CD14-positive monocyte (primary cell): ENCODE measurements around the gene ACTA1. TPM values are rescaled to one million over a fixed set of nuclear protein-coding genes. Genes with fewer than 3 reads are reported as not detected.
"Not testable (repeated sequence)": the region's sequence is repeated elsewhere in the genome, so short reads cannot be mapped to it uniquely, and the experiment has no call there.

Experiments
- DNase-seq, 3 donors: peaks; one replicate each; pipeline ENCODE4 v3.0.0-alpha.2; 2011 to 2022
- H2AFZ ChIP-seq: 2 replicates; pipeline ENCODE4 v1.6.0; 2012; ENCODE audit warnings: mild to moderate bottlenecking, low read depth, low read length, inconsistent platforms; ENCODE audit not compliant: insufficient read depth, poor library complexity, severe bottlenecking
- H3K27ac ChIP-seq, 2 donors: 1 replicate in 1 of 2; 2 replicates in 1 of 2; pipeline ENCODE4 v1.5.1; 2012 to 2013; ENCODE audit warnings: low read length in 2 of 2, control low read depth in 1 of 2, inconsistent platforms in 1 of 2, low read depth in 1 of 2, mild to moderate bottlenecking in 1 of 2
- H3K27me3 ChIP-seq, 2 donors: one replicate each; pipeline versions ENCODE4 v1.6.0 to v1.6.1; 2011 to 2013; ENCODE audit warnings: low read length in 2 of 2; ENCODE audit not compliant: control insufficient read depth in 2 of 2, insufficient read depth in 2 of 2
- H3K36me3 ChIP-seq, 2 donors: replicated peaks in 1 of 2; 1 replicate in 1 of 2; 2 replicates in 1 of 2; pipeline versions ENCODE4 v1.5.1 to v1.6.1; 2012 to 2013; ENCODE audit warnings: low read length in 2 of 2, control low read depth in 1 of 2, inconsistent platforms in 1 of 2, mild to moderate bottlenecking in 1 of 2; ENCODE audit not compliant: insufficient read depth in 2 of 2, control insufficient read depth in 1 of 2
- H3K4me1 ChIP-seq, 2 donors: 1 replicate in 1 of 2; 2 replicates in 1 of 2; pipeline versions ENCODE4 v1.5.1 to v1.6.1; 2012 to 2013; ENCODE audit warnings: low read length in 2 of 2, control low read depth in 1 of 2, inconsistent platforms in 1 of 2, mild to moderate bottlenecking in 1 of 2, moderate library complexity in 1 of 2; ENCODE audit not compliant: insufficient read depth in 2 of 2, control insufficient read depth in 1 of 2
- H3K4me2 ChIP-seq: replicated peaks from 2 replicates; pipeline ENCODE3; 2012; ENCODE audit warnings: low read length, moderate library complexity, mild to moderate bottlenecking; ENCODE audit not compliant: poor library complexity, severe bottlenecking; ENCODE audit errors: extremely low read depth
- H3K4me3 ChIP-seq, 3 experiments: fragments of 200-600 bp in 1 of 3; sonication (generic) in 1 of 3; replicated peaks in 1 of 3; 1 replicate in 2 of 3; 2 replicates in 1 of 3; pipeline ENCODE4 v1.5.1; 2011 to 2013; ENCODE audit warnings: low read length in 3 of 3, mild to moderate bottlenecking in 3 of 3, control low read depth in 2 of 3, low read depth in 2 of 3, inconsistent platforms in 1 of 3, moderate library complexity in 1 of 3
- H3K79me2 ChIP-seq: 2 replicates; pipeline ENCODE4 v1.6.0; 2012; ENCODE audit warnings: mild to moderate bottlenecking, control low read depth, inconsistent platforms, low read length, moderate library complexity; ENCODE audit not compliant: insufficient read depth
- H3K9ac ChIP-seq: 2 replicates; pipeline ENCODE4 v1.6.0; 2017; ENCODE audit warnings: low read length, mild to moderate bottlenecking; ENCODE audit not compliant: insufficient read depth, poor library complexity, severe bottlenecking
- H3K9me3 ChIP-seq, 2 donors: replicated peaks in 1 of 2; 1 replicate in 1 of 2; 2 replicates in 1 of 2; pipeline versions ENCODE4 v1.5.1 to v1.6.1; 2012 to 2013; ENCODE audit warnings: low read length in 2 of 2, control low read depth in 1 of 2; ENCODE audit not compliant: control insufficient read depth in 1 of 2, insufficient read depth in 1 of 2
- H4K20me1 ChIP-seq: 2 replicates; pipeline ENCODE4 v1.6.0; 2012; ENCODE audit warnings: mild to moderate bottlenecking, low read length, control low read depth, moderate library complexity; ENCODE audit not compliant: insufficient read depth
- H3K27ac Mint-ChIP-seq, 7 donors: one replicate each; pipeline ENCODE4 v1.8.0; 2020; ENCODE audit warnings: mild to moderate bottlenecking in 7 of 7, mixed read lengths in 7 of 7, moderate library complexity in 6 of 7, inconsistent platforms in 2 of 7
- H3K27me3 Mint-ChIP-seq, 3 donors: one replicate each; pipeline ENCODE4 v1.8.0; 2021 to 2022; ENCODE audit warnings: low read depth in 3 of 3, mild to moderate bottlenecking in 3 of 3, mixed read lengths in 3 of 3, moderate library complexity in 3 of 3, inconsistent platforms in 1 of 3
- H3K36me3 Mint-ChIP-seq, 2 donors: one replicate each; pipeline ENCODE4 v1.8.0; 2020; ENCODE audit warnings: mixed read lengths in 2 of 2, inconsistent platforms in 1 of 2, mild to moderate bottlenecking in 1 of 2
- H3K4me1 Mint-ChIP-seq: one replicate; pipeline ENCODE4 v1.8.0; 2020; ENCODE audit warnings: mild to moderate bottlenecking, mixed read lengths
- H3K4me3 Mint-ChIP-seq, 2 donors: one replicate each; pipeline ENCODE4 v1.8.0; 2020; ENCODE audit warnings: mild to moderate bottlenecking in 2 of 2, mixed read lengths in 2 of 2, moderate library complexity in 1 of 2
- H3K9me3 Mint-ChIP-seq, 7 donors: one replicate each; pipeline ENCODE4 v1.8.0; 2020 to 2022; ENCODE audit warnings: mixed read lengths in 7 of 7, mild to moderate bottlenecking in 6 of 7, moderate library complexity in 6 of 7, inconsistent platforms in 2 of 7
- WGBS: methylation state at CpG from one replicate; pipeline ENCODE4 v1.1.5; 2013; ENCODE audit warnings: missing lambda C conversion rate; ENCODE audit not compliant: insufficient coverage; 5-methylcytosine and 5-hydroxymethylcytosine counted together
- intact Hi-C, 2 donors: fragments of 100-400 bp; cut with micrococcal nuclease; formaldehyde crosslinking; loops; one replicate each; pipeline versions ENCODE4 v1.15.0 to v1.15.1; 2023
- polyA plus RNA-seq, 3 donors: library from polyadenylated mRNA; depleted of rRNA in 1 of 3; unstranded in 2 of 3; stranded (reverse) in 1 of 3; fragments of 300-500 nt in 2 of 3; fragments of >200 nt in 1 of 3; fragmentation: Illumina TruSeq in 2 of 3; gene quantifications; 1 replicate in 2 of 3; 2 replicates in 1 of 3; pipeline ENCODE4 v1.2.3, GENCODE V29; 2012 to 2021
- TF ChIP-seq, protein P1 (sequence below): fragments of 200-600 bp; IDR thresholded peaks from one replicate; pipeline ENCODE4 v1.8.0; 2022; ENCODE audit warnings: antibody characterized with exemption, mild to moderate bottlenecking

Gene ACTA1
- polyA plus RNA-seq, 3 donors, result 0.72 TPM; not detected in 2

GRCh38 chr1:229412810-229413209 lies 21.1 kb downstream of the ACTA1 start:
- peaks cover 29% of the 10 kb centered on the region for H3K4me1 Mint-ChIP-seq
- H3K4me2 ChIP-seq, H3K4me3 Mint-ChIP-seq, intact Hi-C loops, H2AFZ ChIP-seq, H3K9ac ChIP-seq, H3K9me3 ChIP-seq, DNase-seq, H3K9me3 Mint-ChIP-seq, H3K36me3 Mint-ChIP-seq, H3K27ac ChIP-seq, H4K20me1 ChIP-seq, H3K79me2 ChIP-seq, H3K36me3 ChIP-seq, H3K4me3 ChIP-seq: not testable (repeated sequence)
- Histone ChIP-seq H3K27me3 (peaks cover 10 to 37% of the 10 kb centered on the region in 2 donors), H3K4me1 (peaks cover 32 to 35% of the 10 kb centered on the region in 2 donors)
- 100% methylated on average over 3 of the region's 5 CpGs for whole genome bisulfite sequencing
- peaks cover 30 to 53% (median 40%) of the 10 kb centered on the region in 3 donors for H3K27me3 Mint-ChIP-seq
- peak overlapping the region in 2 of 7 donors; percentile 2 to 25 for H3K27ac Mint-ChIP-seq

DNA sequence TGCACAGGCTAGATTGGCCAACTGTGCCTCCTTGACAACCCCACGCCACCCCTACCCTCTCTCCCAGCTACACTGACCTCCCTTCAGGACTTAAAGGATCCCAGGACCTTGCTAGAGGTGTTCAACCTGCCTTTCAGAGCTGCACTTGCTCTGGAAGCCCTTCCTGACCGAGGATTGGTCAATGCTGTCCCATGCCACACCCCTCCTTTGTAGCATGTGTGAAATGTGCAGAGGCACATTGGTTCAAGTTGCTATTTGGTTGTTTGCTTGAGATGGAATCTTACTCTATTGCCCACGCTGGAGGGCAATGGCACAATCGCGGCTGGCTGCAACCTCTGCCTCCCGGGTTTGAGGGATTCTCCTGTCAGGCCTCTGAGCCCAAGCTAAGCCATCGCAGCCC lies 21.8 kb downstream of the ACTA1 start:
- H3K9me3 ChIP-seq, result peaks cover 0 to 9% of the 10 kb centered on the region in 2 donors
- DNase-seq, result no peak
- no peaks in the 10 kb centered on the region for H3K36me3 ChIP-seq
- H4K20me1 ChIP-seq, result no peaks in the 10 kb centered on the region
- 91% methylated on average over 4 of the region's 7 CpGs for WGBS
- no peak overlapping the region for H3K9ac ChIP-seq
- no peak overlapping the region for H2AFZ ChIP-seq
- H3K79me2 ChIP-seq, result no peaks in the 10 kb centered on the region
- Mint-ChIP-seq H3K4me1 (peaks cover 36% of the 10 kb centered on the region), H3K27me3 (peaks cover 37 to 61% (median 48%) of the 10 kb centered on the region in 3 donors), H3K27ac (no peak overlapping the region), H3K36me3 (peaks cover 0 to 2% of the 10 kb centered on the region in 2 donors), H3K9me3 (peaks cover 0 to 10% (median 2%) of the 10 kb centered on the region in 7 donors), H3K4me3 (no peak overlapping the region)
- no peak overlapping the region for H3K4me3 ChIP-seq
- TF ChIP-seq, protein P1, sequence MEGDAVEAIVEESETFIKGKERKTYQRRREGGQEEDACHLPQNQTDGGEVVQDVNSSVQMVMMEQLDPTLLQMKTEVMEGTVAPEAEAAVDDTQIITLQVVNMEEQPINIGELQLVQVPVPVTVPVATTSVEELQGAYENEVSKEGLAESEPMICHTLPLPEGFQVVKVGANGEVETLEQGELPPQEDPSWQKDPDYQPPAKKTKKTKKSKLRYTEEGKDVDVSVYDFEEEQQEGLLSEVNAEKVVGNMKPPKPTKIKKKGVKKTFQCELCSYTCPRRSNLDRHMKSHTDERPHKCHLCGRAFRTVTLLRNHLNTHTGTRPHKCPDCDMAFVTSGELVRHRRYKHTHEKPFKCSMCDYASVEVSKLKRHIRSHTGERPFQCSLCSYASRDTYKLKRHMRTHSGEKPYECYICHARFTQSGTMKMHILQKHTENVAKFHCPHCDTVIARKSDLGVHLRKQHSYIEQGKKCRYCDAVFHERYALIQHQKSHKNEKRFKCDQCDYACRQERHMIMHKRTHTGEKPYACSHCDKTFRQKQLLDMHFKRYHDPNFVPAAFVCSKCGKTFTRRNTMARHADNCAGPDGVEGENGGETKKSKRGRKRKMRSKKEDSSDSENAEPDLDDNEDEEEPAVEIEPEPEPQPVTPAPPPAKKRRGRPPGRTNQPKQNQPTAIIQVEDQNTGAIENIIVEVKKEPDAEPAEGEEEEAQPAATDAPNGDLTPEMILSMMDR, result no peak
- H3K27ac ChIP-seq, result no peak overlapping the region
- peaks cover 14 to 44% of the 10 kb centered on the region in 2 donors for H3K27me3 ChIP-seq
- intact Hi-C loops, result no loop called here
- H3K4me1 ChIP-seq, result peaks cover 39 to 43% of the 10 kb centered on the region in 2 donors
- no peak overlapping the region for H3K4me2 ChIP-seq
